AML-193 (cell line): ENCODE measurements around the gene NCLN.
"Not testable (repeated sequence)": the region's sequence is repeated elsewhere in the genome, so short reads cannot be mapped to it uniquely, and the experiment has no call there.

Source experiments
- DNase-seq, 2 experiments: peaks; one replicate each; lab custom pipeline; 2025; lab: John Stamatoyannopoulos, UW

NCLN gene

DNA sequence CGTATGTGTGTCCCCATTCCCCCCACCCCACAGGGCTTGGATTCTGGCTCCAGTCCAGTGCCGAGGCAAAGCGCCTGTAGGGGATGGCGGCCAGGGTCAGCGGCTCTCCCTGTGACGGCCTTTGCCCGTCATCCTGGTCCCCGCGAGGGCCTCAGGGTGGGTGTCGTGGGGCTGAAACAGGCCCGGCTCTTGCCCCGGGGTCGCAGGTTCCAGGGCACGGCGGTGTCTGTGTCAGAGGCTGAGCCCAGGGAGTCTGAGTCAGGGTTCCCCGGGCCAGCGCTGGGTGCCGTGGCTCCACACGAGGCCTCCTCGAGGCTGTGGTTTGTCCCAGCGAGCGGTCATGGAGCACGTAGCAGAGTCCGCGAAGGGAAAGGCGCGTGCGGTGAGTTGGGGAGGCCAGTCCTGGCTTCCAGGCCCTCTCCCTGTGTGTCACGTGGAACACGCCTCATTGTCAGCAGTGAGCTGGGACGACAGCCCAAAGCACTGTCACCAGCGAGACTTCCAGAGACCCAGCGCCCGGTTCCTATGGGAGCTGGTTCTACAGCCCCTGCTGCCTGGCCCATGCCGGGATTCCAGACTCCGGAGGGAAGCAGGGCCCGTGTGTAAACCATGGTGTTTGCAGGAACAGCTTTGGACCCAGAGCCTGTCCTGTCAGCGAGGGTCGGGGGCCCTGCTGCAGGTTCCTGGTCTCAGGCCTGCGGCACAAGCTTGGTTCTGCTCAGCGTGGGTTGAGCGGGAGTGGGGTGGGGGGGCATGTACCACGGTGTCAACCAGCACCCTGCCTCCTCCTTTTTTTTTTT is 13.4 kb downstream of the NCLN start:
- no peak for DNase-seq

DNA sequence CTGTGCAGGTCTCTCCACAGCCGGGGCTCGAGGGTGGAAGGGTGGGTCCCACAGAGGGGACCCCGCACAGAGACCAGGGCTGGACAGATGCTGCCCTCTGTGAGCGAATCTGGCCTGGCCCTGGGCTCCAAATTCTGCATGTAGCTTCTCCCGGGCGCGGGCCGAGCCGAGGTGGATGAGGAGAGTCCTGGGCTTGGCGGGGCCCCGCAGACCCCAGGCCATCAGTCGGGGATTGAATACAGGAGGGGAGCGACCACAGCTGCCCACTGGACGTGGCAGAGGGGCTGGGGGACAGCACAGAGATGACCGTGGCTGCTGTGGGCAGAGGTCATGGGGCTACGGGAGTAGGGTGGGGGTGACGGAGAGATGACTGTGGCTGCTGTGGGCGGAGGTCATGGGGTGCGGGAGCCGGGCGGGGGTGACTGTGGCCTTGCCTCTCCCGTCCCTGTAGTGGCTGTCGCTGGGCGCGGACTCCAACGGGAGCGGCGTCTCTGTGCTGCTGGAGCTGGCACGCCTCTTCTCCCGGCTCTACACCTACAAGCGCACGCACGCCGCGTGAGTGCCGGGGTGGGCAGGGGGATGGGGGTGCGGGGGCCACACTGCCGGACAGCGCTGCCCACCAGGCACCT is 15.5 kb downstream of the NCLN start:
- no peak for DNase-seq

DNA sequence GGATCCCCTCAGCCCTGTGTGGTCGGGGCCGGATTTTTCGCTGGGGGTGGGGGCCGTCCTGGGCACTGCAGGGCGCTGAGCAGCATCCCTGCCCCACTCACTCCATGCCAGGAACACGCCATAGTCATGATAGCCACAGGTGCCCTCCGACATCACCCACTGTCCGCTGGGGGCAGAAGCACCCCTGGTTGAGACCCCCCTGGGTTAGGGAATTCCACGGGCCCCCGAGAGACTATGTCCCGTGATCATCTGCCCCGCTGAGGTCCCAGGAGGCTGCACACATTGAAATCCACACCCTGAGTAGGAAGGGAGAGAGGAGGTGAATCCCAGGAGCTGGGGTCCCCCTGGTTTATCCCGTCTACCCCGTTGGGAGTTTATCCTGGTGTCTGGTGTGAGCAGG is 16.2 kb downstream of the NCLN start:
- no peak for DNase-seq

DNA sequence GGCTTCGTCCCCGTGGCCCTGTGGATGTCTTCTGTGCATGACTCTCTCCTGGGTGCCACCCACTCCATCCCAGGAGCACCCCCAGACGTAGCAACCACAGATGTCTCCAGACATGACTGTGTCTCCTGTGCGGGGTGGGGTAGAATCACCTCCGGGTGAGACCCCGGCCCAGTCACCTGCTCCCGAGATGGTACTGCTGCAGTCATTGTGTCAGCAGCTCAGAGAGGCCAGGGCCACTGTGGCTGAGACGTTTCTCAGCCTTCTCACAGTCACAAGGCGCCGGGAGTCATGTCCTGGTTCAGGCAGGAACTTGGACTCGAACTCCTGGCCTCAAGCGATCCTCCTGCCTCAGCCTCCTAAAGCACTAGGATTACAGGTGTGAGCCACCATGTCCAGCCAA is 16.6 kb downstream of the NCLN start:
- no peak for DNase-seq

DNA sequence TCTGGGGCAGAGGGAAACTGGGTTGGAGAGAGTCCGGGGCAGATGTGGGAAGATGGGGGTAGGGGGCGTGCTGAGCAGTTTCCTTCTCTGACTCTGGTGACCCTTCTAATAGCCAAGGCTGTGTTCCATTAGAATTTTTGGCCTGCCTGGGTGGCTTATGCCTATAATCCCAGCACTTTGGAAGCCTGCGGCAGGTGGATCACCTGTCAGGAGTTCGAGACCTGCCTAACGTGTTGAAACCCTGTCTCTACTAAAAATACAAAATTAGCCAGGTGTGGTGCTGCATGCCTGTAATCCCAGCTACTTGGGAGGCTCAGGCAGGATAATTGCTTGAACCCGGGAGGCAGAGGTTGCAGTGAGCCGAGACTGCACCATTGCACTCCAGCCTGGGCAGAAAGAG is 17.2 kb downstream of the NCLN start:
- DNase-seq: not testable (repeated sequence)

DNA sequence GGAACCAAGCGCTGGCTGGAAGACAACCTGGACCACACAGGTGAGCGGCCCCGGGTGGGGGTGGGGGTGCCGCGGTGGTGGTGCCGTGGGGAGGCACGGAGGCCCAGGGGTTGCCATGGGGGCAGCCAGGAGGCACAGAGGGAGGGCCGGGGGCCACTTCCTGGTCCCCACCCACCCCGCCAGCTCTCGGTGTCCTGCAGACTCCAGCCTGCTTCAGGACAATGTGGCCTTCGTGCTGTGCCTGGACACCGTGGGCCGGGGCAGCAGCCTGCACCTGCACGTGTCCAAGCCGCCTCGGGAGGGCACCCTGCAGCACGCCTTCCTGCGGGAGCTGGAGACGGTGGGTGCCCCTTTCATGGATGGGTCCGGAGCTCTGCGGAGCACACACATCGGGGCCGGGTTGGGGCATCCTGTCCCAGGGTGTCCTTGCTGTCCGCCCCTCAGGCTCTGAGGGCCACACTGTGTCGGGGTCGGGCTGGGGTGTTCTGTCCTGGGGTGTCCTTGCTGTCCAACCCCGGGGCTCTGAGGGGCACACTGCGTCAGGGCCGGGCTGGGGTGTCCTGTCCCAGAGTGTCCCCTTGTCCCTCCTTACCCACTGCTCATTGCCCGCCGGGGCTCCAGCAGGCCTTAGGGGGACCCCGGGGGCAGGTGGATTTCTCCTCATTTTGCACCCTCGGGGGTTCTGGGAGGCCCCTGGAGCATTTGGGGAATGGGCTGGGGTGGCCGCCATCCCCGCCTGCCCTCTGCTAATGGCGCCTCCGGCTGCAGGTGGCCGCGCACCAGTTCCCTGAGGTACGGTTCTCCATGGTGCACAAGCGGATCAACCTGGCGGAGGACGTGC is 18.3 kb downstream of the NCLN start:
- DNase-seq: no peak

DNA sequence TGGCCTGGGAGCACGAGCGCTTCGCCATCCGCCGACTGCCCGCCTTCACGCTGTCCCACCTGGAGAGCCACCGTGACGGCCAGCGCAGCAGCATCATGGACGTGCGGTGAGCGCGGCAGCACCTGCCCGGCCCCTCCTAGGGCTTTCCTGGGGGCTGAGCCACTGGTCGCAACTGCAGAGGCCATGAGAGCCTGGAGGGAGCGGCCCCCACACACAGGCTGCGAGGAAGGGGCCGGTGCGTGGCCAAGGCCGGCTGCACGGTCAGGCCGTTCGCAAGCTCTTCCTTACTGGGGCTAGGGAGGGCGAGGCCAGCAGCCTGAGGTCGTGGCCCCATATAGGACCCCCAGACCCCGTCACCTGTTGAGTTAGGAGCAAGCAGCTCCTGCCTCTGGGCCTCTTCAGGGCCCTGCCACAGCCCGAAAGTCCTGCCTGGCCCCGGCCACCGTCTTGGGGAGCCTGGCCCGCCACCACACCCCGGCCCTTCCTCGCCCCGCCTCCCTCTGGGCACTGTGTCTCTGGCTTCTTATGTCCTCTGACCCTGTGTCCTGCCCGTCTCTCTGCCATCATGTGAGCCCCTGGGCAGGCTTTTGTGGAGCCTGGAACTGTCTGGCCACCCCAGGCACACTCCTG is 19.0 kb downstream of the NCLN start:
- DNase-seq: no peak

DNA sequence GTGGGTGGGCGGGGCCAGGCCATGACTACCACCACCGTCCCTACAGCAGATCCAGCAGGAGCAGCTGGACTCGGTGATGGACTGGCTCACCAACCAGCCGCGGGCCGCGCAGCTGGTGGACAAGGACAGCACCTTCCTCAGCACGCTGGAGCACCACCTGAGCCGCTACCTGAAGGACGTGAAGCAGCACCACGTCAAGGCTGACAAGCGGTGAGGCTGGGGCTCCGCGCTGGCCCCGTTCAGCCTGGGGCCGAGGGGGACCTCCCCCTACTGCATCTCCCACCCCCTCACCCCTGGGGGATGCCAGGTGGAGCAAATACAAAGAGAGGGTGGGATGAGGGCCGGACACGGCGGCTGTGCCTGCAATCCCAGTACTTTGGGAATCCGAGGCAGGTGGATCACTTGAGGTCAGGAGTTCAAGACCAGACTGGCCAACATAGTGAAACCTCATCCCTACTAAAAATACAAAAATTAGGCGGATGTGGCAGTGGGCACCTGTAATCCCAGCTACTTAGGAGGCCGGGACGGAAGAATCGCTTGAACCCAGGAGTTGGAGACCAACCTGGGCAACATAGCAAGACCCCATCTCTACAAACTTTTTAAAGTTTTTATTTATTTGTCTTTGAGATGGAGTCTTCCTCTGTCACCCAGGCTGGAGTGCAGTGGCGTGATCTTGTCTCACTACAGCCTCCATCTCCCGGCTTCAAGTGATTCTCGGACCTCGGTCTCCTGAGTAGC is 20.7 kb downstream of the NCLN start:
- no peak for DNase-seq

DNA sequence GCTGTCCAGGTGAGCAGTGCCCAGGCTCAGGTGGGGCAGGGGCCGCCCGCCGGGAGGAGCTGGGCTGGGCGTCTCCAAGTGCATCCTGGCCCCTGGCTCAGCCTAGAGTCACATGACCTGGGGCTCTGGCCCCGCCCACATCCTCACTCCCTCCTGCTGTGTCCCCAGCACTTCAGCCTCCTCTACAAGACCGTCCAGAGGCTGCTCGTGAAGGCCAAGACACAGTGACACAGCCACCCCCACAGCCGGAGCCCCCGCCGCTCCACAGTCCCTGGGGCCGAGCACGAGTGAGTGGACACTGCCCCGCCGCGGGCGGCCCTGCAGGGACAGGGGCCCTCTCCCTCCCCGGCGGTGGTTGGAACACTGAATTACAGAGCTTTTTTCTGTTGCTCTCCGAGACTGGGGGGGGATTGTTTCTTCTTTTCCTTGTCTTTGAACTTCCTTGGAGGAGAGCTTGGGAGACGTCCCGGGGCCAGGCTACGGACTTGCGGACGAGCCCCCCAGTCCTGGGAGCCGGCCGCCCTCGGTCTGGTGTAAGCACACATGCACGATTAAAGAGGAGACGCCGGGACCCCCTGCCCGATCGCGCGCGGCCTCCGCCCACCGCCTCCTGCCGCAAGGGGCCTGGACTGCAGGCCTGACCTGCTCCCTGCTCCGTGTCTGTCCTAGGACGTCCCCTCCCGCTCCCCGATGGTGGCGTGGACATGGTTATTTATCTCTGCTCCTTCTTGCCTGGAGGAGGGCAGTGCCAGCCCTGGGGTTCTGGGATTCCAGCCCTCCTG is 21.9 kb downstream of the NCLN start:
- no peak for DNase-seq

DNA sequence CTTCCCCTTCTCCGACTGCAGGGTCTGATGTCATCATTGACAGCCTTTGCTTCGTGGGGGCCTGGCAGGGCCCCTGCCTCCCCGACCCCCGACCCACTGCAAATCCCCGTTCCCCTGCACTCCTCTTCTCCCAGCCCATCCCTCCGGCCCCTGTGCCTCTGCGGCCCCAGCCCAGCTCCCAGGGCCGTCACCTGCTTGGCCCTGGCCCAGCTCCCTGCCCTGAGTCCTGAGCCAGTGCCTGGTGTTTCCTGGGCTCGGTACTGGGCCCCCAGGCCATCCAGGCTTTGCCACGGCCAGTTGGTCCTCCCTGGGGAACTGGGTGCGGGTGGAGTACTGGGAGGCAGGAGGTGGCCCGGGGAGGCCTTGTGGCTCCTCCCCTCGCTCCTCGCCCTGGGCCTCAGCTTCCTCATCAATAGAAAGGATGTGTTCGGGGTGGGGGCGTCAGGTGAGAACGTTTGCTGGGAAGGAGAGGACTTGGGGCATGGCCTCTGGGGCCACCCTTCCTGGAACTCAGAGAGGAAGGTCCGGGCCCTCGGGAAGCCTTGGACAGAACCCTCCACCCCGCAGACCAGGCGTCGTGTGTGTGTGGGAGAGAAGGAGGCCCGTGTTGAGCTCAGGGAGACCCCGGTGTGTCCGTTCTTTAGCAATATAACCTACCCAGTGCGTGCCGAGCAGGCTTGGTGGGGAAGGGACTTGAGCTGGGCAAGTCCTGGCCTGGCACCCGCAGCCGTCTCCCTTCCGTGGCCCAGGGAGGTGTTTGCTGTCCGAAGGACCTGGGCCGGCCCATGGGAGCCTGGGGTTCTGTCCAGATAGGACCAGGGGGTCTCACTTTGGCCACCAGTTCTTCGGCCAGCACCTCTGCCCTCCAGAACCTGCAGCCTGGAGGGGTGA is 22.8 kb downstream of the NCLN start:
- no peak for DNase-seq

DNA sequence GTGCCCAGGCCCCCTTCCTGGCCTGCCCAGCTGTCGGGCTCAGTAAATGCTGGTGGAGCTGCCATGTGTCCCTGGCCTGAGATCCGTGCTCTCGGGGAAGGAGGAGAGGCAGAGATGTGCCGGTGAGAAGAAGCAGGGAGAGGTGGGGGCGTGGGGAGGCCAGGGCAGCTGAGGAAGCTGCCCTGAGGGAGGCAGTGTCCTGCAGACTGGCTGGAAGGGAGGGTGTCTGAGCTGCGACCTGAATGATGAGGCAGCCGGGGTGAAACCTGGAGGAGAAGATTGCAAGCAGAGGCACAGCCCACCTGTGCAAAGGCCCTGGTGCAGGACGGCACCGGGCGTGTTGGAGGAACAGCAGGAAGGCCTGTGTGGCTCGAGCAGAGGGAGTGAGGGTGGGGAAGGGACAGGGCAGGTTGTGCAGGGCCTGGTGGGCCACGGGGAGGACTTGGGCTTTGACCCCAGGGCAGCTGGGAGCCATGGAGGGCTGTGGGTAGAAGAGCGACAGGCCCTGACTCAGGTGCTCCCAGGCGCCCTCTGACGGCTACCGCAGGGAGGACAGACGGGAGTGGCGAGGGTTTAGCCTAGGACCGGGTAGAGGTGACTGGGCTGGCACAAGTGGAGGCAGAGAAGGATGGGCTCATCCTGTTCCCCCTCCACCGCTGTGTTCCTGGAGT is 24.8 kb downstream of the NCLN start:
- peak; percentile 29 to 35 for DNase-seq

DNA sequence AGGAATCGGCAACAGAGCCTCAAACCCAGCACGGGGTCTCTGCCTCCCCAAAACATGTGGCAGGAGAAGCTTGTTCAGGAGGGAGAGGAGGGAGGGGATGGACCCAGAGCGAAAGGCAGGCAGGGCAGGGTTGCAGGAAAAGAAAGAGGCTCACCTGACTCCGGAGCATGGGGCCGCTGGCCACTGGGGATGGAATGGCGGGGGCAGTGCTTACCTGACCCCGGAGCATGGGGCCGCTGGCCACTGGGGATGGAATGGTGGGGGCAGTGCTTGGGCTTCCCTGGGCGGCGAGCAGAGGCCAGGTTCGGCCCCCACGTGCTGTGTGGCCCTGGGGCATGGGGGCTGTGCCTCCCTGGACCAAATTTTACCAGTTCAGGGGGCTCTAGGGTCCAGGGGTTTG is 25.5 kb downstream of the NCLN start:
- DNase-seq: no peak

DNA sequence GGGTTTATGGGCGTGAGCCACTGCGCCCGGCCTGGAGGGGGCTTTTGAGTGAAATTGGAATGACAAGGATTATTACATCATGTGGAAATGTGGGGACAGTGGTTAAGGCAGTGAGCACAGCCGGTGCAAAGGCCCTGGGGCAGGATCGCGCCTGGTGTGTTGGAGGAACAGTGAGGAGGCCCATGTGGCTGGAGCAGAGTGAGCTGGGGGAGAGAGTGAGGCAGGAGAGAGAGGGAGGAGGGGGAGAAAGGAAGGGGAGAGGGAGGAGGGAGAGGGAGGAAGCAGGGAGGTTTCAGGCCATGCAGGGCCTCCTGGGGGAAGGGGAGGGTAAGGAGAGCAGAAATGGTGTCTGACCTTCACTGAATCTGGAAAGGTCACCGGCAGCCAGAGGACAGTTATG is 27.4 kb downstream of the NCLN start:
- no peak for DNase-seq

DNA sequence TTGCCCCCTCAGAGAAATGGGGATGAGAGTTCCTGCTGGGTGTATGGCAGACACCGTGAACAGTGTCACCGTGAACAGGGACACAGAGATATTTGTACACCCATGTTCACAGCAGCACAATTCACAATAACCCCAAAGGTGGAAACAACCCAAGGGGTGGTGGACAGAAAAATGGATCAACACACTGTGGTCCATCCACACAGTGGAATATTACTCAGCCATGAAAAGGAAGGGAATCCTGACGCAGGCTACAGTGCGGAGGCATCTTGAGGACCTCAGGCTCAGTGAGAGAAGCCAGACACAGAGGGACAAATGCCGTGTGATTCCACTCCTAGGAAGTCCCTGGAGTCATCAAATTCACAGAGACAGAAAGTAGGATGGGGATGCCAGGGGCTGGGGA is 31.1 kb downstream of the NCLN start:
- no peak for DNase-seq

DNA sequence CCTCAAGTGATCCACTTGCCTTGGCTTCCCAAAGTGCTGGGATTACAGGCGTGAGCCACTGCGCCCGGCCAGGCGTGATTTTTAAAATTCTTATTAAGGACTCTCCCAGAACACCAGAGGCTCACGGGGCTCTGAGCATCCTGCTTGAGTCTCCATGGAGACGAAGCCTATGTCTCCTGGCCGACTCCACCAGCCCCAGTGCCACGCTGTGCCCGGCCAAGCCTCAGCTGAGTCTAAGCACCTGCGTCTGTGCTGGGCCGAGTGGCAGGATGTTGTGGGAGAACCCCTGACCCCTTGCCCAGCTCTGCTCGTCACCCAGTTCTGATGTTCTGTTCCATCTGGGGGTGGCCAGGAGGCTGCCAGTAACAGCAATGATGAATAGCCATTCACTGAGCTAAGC is 34.8 kb downstream of the NCLN start:
- no peak for DNase-seq

DNA sequence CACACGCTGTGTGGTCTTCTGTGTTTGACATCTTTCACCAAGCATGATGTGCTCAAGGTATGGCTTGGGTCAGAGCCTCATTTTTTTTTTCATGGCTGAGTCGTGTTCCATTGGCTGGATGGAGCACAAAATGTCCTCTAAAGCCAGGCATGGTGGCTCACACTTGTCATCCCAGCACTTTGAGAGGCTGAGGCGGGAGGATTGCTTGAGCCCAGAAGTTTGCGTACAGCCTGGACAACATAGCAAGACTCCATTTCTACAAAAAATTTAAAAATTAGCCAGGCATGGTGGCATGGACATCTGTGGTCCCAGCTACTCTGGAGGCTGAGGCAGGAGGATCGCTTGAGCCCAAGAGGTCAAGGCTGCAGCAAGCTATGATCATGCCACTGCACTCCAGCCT is 35.8 kb downstream of the NCLN start:
- not testable (repeated sequence) for DNase-seq

DNA sequence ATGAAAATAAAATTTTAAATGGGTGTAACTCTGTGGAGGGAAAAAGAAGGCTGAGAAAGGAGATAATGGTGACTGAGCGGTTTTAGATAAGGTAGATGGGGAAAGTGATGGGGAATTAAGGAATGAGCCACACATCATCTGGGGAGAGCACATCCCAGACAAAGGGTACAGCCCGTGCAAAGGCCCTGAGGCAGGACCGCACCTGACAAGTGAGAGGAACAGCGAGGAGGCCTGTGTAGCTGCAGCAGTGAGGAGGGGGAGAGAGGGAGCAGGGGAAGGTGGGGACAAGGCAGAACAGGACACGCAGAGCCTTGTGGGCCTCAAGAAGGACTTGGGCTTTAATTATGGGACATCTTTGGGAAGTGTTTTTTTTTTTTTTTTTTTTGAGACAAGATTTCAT is 37.0 kb downstream of the NCLN start:
- DNase-seq: no peak

DNA sequence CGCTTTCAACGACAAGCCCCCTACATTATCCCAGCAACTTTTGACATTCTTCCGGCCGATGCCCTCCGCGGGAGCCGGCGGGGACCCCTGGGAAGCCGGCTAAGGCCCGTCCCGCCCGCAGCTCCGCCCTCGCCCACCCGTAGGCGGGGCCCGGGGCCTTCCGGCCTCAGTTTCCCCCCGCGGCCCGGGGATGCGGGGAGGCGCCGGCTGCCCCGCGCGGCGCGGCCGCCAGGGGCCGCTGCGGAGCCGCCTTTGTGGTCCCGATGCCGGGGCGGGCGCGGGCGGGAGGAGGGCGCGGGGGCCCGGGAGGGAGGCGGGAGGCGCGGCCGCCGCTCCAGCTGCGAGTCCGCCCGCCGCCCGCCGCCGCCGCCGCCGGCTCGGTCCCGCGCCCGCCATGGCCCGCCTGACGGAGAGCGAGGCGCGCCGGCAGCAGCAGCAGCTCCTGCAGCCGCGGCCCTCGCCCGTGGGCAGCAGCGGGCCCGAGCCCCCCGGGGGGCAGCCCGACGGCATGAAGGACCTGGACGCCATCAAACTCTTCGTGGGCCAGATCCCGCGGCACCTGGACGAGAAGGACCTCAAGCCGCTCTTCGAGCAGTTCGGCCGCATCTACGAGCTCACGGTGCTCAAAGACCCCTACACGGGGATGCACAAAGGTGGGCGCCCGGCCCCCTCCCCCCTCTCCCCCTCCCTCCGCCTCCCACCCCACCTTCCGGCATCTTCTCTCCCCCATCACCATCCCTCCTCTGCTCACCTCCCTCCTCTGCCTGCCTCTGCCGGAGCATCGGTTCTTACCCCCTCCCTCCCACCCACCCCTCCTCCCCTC is 38.8 kb downstream of the NCLN start, which contains the start of gene CELF5:
Gene CELF5, plus strand, starts transcription at position 316 of the 823 bp plus-strand sequence. Its CDS starts 79 bp downstream, at position 395.
- DNase-seq: no peak
